Gastrocnemius medialis (tissue), 4 donors: ENCODE data around the gene EIF3L.

ENCODE experiments used
- CTCF ChIP-seq, 5 experiments: fragments of 450-650 bp in 3 of 5; fragments of 200-600 bp in 2 of 5; sonication (generic) in 2 of 5; IDR thresholded peaks in 4 of 5; conservative IDR thresholded peaks in 1 of 5; 1 replicate in 4 of 5; 2 replicates in 1 of 5; pipeline ENCODE4 v1.5.1; 2016 to 2019; ENCODE audit warnings: antibody characterized with exemption in 5 of 5, mild to moderate bottlenecking in 3 of 5, moderate library complexity in 3 of 5
- POLR2A ChIP-seq, 2 donors: fragments of 450-650 bp; IDR thresholded peaks; one replicate each; pipeline ENCODE4 v1.6.1; 2017; ENCODE audit warnings: antibody characterized with exemption in 2 of 2, mild to moderate bottlenecking in 2 of 2, moderate library complexity in 2 of 2

DNA sequence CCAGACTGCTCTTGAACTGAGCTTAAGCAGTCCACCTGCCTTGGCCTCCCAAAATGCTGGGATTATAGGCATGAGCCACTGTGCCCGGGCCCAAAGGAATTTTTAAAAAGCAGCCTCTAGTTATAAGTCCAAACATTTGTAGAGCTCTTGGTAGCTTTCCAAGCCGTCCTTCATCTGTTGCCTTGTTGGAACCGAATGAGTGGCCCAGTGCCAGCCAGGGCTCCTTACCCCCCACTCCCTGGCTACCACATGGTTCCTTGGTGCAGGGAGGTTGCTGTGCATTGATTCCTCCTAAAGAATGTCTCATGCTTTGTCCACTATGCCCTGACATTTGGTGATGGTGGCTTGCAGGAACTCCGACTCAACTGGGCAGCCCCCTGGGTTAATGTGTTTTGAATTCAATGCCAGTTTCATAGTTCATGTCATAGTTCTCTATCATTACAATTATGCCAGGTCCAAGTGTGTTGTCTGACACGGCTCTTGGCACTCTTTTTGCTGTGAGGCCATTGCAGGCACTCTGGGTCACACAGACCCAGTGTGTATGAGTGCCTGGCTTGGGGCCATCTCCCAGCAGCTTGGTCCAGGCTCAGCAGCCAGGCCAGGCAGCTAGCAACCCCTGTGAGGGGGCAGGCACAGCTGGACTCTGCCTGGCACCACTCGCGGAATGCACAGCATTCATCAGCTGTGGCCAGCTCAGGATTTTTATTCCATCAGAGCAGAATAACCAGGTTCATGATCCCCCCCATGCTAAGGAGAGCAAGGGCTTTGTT, 43.5 kb downstream of the EIF3L start:
- TF ChIP-seq CTCF (IDR thresholded peaks at IDR 0.05 in 4 of 5, conservative IDR thresholded peaks at IDR 0.05 in 1 of 5) = no peak
- no peak for TF ChIP-seq POLR2A (IDR thresholded peaks at IDR 0.05)
